ENCODE results near the gene NCBP1.
A peak's percentile ranks its signal among the peaks of the same experiment; 100 is the strongest.

NCBP1 gene

GRCh38 chr9:97668485-97668884, 34.9 kb downstream of the NCBP1 start:
- no peak for TF ChIP-seq CTCF (IDR thresholded peaks at IDR 0.05; ENCODE audit: extremely low read depth, insufficient read depth, missing control alignments)
- in situ Hi-C loops (cut with MboI; ENCODE audit: low pct_unique_long_range_greater_than_20kb, low sequenced_read_pairs, unreplicated experiment), result no loop called here
- DNase-seq (ENCODE audit: low spot score), result no peak

DNA sequence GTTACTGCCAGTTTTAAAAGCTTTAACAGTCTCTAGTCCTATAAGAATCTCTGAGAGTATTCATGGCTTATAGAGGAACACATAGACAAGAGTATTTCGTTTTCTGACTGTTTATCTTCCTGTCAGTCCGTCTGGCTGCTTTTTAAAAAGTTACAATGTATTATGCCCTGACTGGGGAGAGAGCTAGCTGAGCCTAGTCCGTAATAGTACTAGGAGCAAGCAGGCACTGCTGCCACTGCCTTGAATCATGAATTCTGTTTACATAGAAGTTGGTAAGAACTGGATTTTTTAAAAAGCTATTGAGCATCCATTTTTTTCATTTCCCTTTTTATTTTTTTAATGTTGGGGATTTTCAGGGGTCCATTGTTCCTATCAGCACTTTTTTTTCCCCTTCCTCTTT, 37.0 kb downstream of the NCBP1 start:
- TF ChIP-seq CTCF (IDR thresholded peaks at IDR 0.05; ENCODE audit: extremely low read depth, insufficient read depth, missing control alignments), result no peak
- in situ Hi-C loops (cut with MboI; ENCODE audit: low pct_unique_long_range_greater_than_20kb, low sequenced_read_pairs, unreplicated experiment), result no loop called here
- no peak for DNase-seq (ENCODE audit: low spot score)

DNA sequence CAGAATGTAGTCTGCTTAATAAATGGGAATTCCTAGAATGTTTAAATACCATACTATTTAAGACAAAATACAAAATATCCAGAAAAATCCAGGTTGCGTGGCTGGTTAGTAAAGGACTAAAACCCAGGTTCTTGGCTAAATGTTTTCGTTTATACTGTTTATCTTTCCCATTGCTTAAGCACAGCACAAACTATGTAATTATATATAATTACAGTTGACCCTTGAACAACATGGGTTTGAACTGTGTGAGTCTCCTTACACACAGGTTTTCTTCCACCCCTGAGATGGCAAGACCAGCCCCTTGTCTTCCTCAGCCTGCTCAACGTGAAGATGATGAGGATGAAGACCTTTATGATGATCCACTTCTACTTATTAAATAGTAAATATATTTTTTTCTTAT, 38.8 kb downstream of the NCBP1 start:
- in situ Hi-C loops (cut with MboI; ENCODE audit: low pct_unique_long_range_greater_than_20kb, low sequenced_read_pairs, unreplicated experiment), result no loop called here
- TF ChIP-seq CTCF (IDR thresholded peaks at IDR 0.05; ENCODE audit: extremely low read depth, insufficient read depth, missing control alignments), result no peak
- DNase-seq (ENCODE audit: low spot score), result no peak

GRCh38 chr9:97673922-97674321, 40.3 kb downstream of the NCBP1 start:
- in situ Hi-C loops (cut with MboI; ENCODE audit: low pct_unique_long_range_greater_than_20kb, low sequenced_read_pairs, unreplicated experiment), result no loop called here
- no peak for TF ChIP-seq CTCF (IDR thresholded peaks at IDR 0.05; ENCODE audit: extremely low read depth, insufficient read depth, missing control alignments)
- DNase-seq (ENCODE audit: low spot score), result no peak

- no peak for TF ChIP-seq CTCF (IDR thresholded peaks at IDR 0.05; ENCODE audit: extremely low read depth, insufficient read depth, missing control alignments)
- DNase-seq (ENCODE audit: low spot score), result peak; percentile 13
- in situ Hi-C loops (cut with MboI; ENCODE audit: low pct_unique_long_range_greater_than_20kb, low sequenced_read_pairs, unreplicated experiment), result no loop called here
Observed at GRCh38 chr9:97675655-97676054, 42.0 kb downstream of the NCBP1 start.

GRCh38 chr9:97682242-97682641, 48.6 kb downstream of the NCBP1 start:
- in situ Hi-C loops (cut with MboI; ENCODE audit: low pct_unique_long_range_greater_than_20kb, low sequenced_read_pairs, unreplicated experiment), result no loop called here
- no peak for DNase-seq (ENCODE audit: low spot score)
- TF ChIP-seq CTCF (IDR thresholded peaks at IDR 0.05; ENCODE audit: extremely low read depth, insufficient read depth, missing control alignments), result no peak

GRCh38 chr9:97688654-97689053, 55.0 kb downstream of the NCBP1 start:
- in situ Hi-C loops (cut with MboI; ENCODE audit: low pct_unique_long_range_greater_than_20kb, low sequenced_read_pairs, unreplicated experiment), result no loop called here
- DNase-seq (ENCODE audit: low spot score), result no peak
- TF ChIP-seq CTCF (IDR thresholded peaks at IDR 0.05; ENCODE audit: extremely low read depth, insufficient read depth, missing control alignments), result no peak
